ENCODE data around the gene SLC6A9.
A peak's percentile ranks its signal among the peaks of the same experiment; 100 is the strongest.

SLC6A9 gene

DNA sequence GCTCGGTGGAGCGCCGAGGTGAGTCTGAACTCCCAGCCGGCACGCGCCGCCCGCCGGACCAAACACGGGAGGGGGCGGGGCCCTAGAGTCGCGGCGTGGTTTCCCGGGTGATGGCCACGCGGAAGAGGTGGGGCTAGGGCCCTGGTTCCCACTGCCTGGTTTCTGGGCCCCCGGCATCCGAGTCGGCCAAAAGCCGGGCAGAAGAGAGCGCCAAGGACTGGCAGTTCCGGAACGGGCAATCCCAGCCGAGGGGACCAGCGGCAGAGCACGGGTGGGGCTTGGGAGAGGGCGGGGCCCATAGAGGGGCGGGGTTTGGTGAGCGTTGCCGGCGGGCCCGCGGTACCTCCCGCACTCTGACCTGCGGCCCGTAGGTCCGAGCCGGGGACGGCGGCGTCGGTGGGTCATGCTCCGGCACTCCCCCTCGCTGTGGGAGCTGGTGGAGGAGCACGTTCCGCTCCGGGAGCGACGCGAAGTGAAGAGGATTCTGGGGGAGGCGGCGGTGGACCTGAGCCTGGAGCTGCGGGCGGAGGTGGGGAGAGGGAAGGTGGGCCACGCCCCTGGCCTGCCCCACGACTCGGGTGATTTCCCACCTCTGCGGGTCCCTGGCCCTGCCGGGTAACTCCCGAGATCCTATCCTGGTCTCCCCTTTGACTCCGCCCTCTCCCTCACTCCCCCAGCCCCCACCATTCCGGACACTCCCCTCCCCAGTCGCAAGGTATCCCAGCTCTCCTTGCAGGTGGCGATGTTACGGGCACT is 39.6 kb downstream of the SLC6A9 start, which contains the start of gene CCDC24:
Gene CCDC24 (plus strand): TSS at position 124 of the 756 bp plus-strand sequence. CDS start 280 bp downstream, at position 404.
- H3K27me3 ChIP-seq (ENCODE audit: control insufficient read depth in 1 of 2, insufficient read depth in 2 of 2, low read length in 2 of 2), result no peaks in the 10 kb centered on the region
- peak within 1 kb of the TSS; percentile 72 to 73 for H3K9ac ChIP-seq (ENCODE audit: low read length in 2 of 2)
- H3K9me3 ChIP-seq (ENCODE audit: control insufficient read depth in 2 of 2, low read length in 2 of 2), result no peaks in the 10 kb centered on the region
- H3K4me3 ChIP-seq (ENCODE audit: low read length in 2 of 2), result peak within 1 kb of the TSS; percentile 76 to 78
- no peaks in the 10 kb centered on the region for H3K36me3 ChIP-seq (ENCODE audit: control insufficient read depth in 2 of 2, insufficient read depth in 2 of 2, low read length in 2 of 2)
- H3K4me1 ChIP-seq (ENCODE audit: control insufficient read depth, insufficient read depth, low read length), result peaks cover 18% of the 10 kb centered on the region
- H3K27ac ChIP-seq (ENCODE audit: low read length), result peak within 1 kb of the TSS; percentile 53

DNA sequence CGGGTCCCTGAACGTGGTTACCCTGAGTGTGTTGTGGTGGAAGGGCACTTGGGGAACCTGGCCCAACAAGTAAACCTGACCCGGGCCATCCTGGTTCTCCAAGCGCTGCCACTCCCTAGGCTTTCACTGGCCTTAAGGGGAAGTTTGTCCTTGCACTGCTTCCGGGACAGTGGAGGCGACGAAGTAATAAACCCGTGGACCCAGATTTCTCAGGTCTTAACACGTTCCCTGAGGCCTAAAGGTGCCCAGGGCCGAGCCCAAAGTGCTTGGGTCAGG is 40.1 kb downstream of the SLC6A9 start:
- no peaks in the 10 kb centered on the region for H3K36me3 ChIP-seq (ENCODE audit: control insufficient read depth in 2 of 2, insufficient read depth in 2 of 2, low read length in 2 of 2)
- H3K4me3 ChIP-seq (ENCODE audit: low read length in 2 of 2), result peak overlapping the region; percentile 76 to 78
- no peaks in the 10 kb centered on the region for H3K27me3 ChIP-seq (ENCODE audit: control insufficient read depth in 1 of 2, insufficient read depth in 2 of 2, low read length in 2 of 2)
- no peaks in the 10 kb centered on the region for H3K9me3 ChIP-seq (ENCODE audit: control insufficient read depth in 2 of 2, low read length in 2 of 2)
- H3K9ac ChIP-seq (ENCODE audit: low read length in 2 of 2), result peak overlapping the region; percentile 72 to 73
- H3K4me1 ChIP-seq (ENCODE audit: control insufficient read depth, insufficient read depth, low read length), result peaks cover 13% of the 10 kb centered on the region
- H3K27ac ChIP-seq (ENCODE audit: low read length), result peak overlapping the region; percentile 53

DNA sequence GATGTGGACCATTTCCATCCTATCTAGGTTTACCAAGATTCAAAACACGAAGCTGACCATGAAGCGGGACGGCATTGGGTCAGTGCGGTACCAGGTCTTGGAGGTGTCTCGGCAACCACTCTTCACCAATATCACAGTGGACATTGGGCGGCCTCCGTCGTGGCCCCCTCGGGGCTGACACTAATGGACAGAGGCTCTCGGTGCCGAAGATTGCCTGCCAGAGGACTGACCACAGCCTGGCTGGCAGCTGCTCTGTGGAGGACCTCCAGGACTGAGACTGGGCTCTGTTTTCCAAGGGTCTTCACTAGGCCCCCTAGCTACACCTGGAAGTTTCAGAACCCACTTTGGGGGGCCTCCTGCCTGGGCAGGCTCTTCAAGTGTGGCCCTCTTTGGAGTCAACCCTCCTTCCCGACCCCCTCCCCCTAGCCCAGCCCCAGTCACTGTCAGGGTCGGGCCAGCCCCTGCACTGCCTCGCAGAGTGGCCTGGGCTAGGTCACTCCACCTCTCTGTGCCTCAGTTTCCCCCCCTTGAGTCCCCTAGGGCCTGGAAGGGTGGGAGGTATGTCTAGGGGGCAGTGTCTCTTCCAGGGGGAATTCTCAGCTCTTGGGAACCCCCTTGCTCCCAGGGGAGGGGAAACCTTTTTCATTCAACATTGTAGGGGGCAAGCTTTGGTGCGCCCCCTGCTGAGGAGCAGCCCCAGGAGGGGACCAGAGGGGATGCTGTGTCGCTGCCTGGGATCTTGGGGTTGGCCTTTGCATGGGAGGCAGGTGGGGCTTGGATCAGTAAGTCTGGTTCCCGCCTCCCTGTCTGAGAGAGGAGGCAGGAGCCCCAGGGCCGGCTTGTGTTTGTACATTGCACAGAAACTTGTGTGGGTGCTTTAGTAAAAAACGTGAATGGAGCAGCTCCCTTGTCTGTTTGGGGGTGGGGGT is 40.7 kb downstream of the SLC6A9 start:
- H3K9me3 ChIP-seq (ENCODE audit: control insufficient read depth in 2 of 2, low read length in 2 of 2), result no peaks in the 10 kb centered on the region
- peaks cover 13% of the 10 kb centered on the region for H3K4me1 ChIP-seq (ENCODE audit: control insufficient read depth, insufficient read depth, low read length)
- peak overlapping the region; percentile 76 to 78 for H3K4me3 ChIP-seq (ENCODE audit: low read length in 2 of 2)
- H3K27ac ChIP-seq (ENCODE audit: low read length), result peak overlapping the region; percentile 53
- peaks cover 3 to 4% of the 10 kb centered on the region in 2 donors for H3K36me3 ChIP-seq (ENCODE audit: control insufficient read depth in 2 of 2, insufficient read depth in 2 of 2, low read length in 2 of 2)
- H3K9ac ChIP-seq (ENCODE audit: low read length in 2 of 2), result peak overlapping the region; percentile 72 to 73
- no peaks in the 10 kb centered on the region for H3K27me3 ChIP-seq (ENCODE audit: control insufficient read depth in 1 of 2, insufficient read depth in 2 of 2, low read length in 2 of 2)

DNA sequence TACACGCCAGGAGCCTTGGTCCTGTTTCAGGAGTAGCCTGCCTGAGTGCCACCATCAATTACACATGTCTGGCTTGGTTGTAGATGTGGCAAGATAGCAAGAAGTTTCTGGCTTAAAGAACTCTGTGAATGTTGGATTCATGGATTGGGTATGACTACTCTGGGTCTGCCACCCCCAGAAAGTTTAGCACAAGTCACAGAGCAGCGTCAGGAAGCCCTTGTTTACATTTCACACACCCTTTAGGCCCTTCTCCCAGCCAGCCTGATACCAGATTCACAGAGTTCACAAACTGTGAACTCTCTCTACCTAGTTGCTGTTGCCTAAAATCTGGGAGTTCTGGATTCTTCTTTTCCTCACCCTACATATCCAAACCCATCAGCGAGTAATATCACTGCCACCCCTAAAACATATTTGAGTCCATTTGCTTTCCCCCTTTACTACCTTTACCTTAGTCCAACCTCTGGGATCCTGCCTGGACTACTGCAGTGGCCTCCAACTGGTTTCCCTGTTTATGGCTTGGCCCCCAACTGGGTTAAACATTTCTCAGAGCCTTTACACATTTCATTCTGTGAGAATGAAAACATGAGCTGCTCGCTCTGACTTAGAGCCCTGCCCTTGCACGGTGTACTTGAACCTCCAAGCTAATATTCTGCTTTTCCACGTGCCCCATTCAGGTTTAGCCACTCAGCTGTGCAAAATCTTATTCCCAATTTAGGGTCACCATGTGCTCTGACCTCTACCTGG is 43.9 kb downstream of the SLC6A9 start:
- Histone ChIP-seq H3K9ac (ENCODE audit: low read length in 2 of 2) (no peak overlapping the region), H3K36me3 (ENCODE audit: control insufficient read depth in 2 of 2, insufficient read depth in 2 of 2, low read length in 2 of 2) (peaks cover 4 to 10% of the 10 kb centered on the region in 2 donors), H3K4me1 (ENCODE audit: control insufficient read depth, insufficient read depth, low read length) (peaks cover 12% of the 10 kb centered on the region), H3K9me3 (ENCODE audit: control insufficient read depth in 2 of 2, low read length in 2 of 2) (no peaks in the 10 kb centered on the region), H3K27me3 (ENCODE audit: control insufficient read depth in 1 of 2, insufficient read depth in 2 of 2, low read length in 2 of 2) (no peaks in the 10 kb centered on the region), H3K27ac (ENCODE audit: low read length) (no peak overlapping the region), H3K4me3 (ENCODE audit: low read length in 2 of 2) (no peak overlapping the region)

DNA sequence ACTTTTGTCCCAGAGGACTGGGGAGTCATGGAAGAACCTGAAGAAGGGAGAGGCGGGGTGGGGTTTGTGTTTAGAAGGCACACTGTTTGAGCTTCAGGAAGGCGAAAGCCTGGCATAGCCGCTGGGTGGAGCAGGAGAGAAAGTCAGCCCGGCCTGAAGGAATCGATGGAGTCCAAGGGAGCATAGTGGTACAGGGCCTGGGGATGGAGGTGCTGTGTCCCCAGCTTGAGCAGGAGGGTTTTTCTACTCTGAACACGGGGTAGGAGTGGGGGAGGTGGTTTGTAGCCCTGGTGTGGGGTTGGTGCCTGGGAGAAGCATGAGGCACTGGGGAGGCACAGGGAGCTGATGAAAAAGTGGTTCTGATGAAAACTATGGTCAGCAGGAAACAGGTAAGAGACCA is 44.5 kb downstream of the SLC6A9 start:
- Histone ChIP-seq H3K4me1 (ENCODE audit: control insufficient read depth, insufficient read depth, low read length) (peaks cover 9% of the 10 kb centered on the region), H3K4me3 (ENCODE audit: low read length in 2 of 2) (no peak overlapping the region), H3K36me3 (ENCODE audit: control insufficient read depth in 2 of 2, insufficient read depth in 2 of 2, low read length in 2 of 2) (peaks cover 4 to 11% of the 10 kb centered on the region in 2 donors), H3K27me3 (ENCODE audit: control insufficient read depth in 1 of 2, insufficient read depth in 2 of 2, low read length in 2 of 2) (no peaks in the 10 kb centered on the region), H3K27ac (ENCODE audit: low read length) (no peak overlapping the region), H3K9ac (ENCODE audit: low read length in 2 of 2) (no peak overlapping the region), H3K9me3 (ENCODE audit: control insufficient read depth in 2 of 2, low read length in 2 of 2) (no peaks in the 10 kb centered on the region)

DNA sequence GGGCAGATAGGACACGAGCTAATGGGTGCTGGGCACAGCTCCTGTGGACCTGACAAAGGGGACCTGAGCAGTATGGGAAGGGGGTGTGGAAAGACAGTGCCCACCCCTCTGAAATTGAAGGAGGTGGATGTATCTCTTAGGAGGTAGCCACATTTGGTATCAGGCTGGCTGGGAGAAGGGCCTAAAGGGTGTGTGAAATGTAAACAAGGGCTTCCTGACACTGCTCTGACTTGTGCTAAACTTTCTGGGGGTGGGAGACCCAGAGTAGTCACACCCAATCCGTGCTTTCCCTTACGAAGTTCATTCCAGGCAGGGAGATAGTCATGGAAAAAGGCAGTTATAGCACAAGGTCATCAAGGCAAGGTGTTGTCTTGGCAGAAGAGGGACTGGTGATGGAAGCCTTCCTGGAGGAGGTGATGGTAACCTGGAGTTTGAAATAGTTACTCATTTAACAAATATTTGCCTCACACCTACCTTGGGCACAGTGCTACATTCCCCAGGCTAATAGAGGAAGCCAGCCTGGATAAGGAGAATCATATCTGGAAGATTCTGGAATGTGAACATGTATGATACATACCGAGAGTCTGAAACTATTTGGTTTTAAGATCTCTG is 45.2 kb downstream of the SLC6A9 start:
- Histone ChIP-seq H3K27ac (ENCODE audit: low read length) (no peak overlapping the region), H3K9ac (ENCODE audit: low read length in 2 of 2) (no peak overlapping the region), H3K36me3 (ENCODE audit: control insufficient read depth in 2 of 2, insufficient read depth in 2 of 2, low read length in 2 of 2) (peaks cover 4 to 11% of the 10 kb centered on the region in 2 donors), H3K27me3 (ENCODE audit: control insufficient read depth in 1 of 2, insufficient read depth in 2 of 2, low read length in 2 of 2) (no peaks in the 10 kb centered on the region), H3K9me3 (ENCODE audit: control insufficient read depth in 2 of 2, low read length in 2 of 2) (no peaks in the 10 kb centered on the region), H3K4me1 (ENCODE audit: control insufficient read depth, insufficient read depth, low read length) (peaks cover 7% of the 10 kb centered on the region), H3K4me3 (ENCODE audit: low read length in 2 of 2) (no peak overlapping the region)

DNA sequence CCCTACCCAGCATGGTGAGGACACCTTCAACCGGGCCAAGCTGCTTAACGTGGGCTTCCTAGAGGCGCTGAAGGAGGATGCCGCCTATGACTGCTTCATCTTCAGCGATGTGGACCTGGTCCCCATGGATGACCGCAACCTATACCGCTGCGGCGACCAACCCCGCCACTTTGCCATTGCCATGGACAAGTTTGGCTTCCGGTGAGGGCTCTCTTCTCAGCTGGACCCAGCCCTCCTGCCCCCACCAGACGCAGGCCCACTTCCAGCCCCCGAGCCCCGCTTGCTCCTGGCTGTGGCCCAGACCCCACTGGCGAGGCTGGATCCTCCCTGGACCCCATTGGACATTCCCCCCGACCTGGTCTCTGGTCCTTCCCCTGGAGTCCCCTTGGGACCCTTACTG is 46.4 kb downstream of the SLC6A9 start:
- Histone ChIP-seq H3K36me3 (ENCODE audit: control insufficient read depth in 2 of 2, insufficient read depth in 2 of 2, low read length in 2 of 2) (peaks cover 4 to 11% of the 10 kb centered on the region in 2 donors), H3K27ac (ENCODE audit: low read length) (no peak overlapping the region), H3K4me1 (ENCODE audit: control insufficient read depth, insufficient read depth, low read length) (peaks cover 10% of the 10 kb centered on the region), H3K27me3 (ENCODE audit: control insufficient read depth in 1 of 2, insufficient read depth in 2 of 2, low read length in 2 of 2) (no peaks in the 10 kb centered on the region), H3K9me3 (ENCODE audit: control insufficient read depth in 2 of 2, low read length in 2 of 2) (no peaks in the 10 kb centered on the region), H3K9ac (ENCODE audit: low read length in 2 of 2) (no peak overlapping the region), H3K4me3 (ENCODE audit: low read length in 2 of 2) (no peak overlapping the region)

DNA sequence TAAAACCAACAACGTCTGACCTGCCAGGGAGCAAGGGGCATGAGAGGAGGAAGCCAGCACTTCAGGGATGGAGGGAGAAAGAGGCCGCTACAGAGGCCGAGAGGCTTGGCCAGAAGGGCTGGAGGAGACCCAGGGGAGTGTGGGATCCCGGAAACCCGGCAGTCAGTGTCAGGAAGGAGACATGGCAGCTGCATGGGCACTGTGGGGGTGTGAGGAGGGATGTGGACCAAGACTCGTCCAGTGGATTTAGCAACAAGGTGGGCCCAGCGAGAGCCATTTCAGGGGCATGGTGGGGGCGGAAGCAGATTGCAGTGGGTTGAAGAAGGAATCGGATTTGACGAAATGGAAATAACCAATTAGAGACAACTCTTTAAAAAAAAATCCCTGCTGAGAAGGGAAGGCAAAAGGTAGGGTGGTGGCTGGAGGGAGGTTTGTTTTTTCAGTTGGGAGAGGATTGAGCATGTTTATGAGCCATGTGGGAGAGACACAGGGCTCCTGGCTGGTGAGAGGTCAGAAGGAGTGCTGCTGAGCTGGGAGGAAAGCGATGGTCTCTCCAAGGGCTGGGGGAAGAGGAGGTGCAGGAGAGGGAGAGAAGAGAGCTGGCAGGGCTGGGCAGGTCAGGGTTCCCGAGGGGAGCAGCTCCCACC is 47.9 kb downstream of the SLC6A9 start:
- Histone ChIP-seq H3K9ac (ENCODE audit: low read length in 2 of 2) (no peak overlapping the region), H3K4me1 (ENCODE audit: control insufficient read depth, insufficient read depth, low read length) (peaks cover 18% of the 10 kb centered on the region), H3K4me3 (ENCODE audit: low read length in 2 of 2) (no peak overlapping the region), H3K27me3 (ENCODE audit: control insufficient read depth in 1 of 2, insufficient read depth in 2 of 2, low read length in 2 of 2) (no peaks in the 10 kb centered on the region), H3K36me3 (ENCODE audit: control insufficient read depth in 2 of 2, insufficient read depth in 2 of 2, low read length in 2 of 2) (peaks cover 4 to 11% of the 10 kb centered on the region in 2 donors), H3K27ac (ENCODE audit: low read length) (no peak overlapping the region), H3K9me3 (ENCODE audit: control insufficient read depth in 2 of 2, low read length in 2 of 2) (no peaks in the 10 kb centered on the region)

DNA sequence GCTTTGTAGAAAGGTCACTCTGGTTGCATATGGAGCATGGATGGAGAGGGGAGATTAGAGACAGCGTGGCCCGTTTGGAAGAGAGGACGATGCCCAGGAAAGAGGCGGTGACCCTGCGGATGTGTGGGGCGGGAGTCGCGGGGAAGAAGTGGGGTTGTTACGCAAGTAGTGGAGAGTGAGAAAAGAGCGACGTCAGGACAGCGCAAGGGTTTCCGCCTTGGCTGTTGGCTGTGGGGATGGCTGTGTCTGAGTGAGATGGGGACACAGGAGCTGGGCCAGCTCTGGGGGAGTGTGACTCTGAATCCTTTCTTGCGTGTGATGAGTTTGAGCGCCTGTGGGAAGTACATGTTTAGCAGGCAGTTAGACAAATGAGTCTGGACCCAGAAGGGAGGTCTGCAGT is 48.5 kb downstream of the SLC6A9 start:
- Histone ChIP-seq H3K9ac (ENCODE audit: low read length in 2 of 2) (no peak overlapping the region), H3K4me3 (ENCODE audit: low read length in 2 of 2) (no peak overlapping the region), H3K9me3 (ENCODE audit: control insufficient read depth in 2 of 2, low read length in 2 of 2) (no peaks in the 10 kb centered on the region), H3K27me3 (ENCODE audit: control insufficient read depth in 1 of 2, insufficient read depth in 2 of 2, low read length in 2 of 2) (no peaks in the 10 kb centered on the region), H3K27ac (ENCODE audit: low read length) (no peak overlapping the region), H3K36me3 (ENCODE audit: control insufficient read depth in 2 of 2, insufficient read depth in 2 of 2, low read length in 2 of 2) (peaks cover 7 to 15% of the 10 kb centered on the region in 2 donors), H3K4me1 (ENCODE audit: control insufficient read depth, insufficient read depth, low read length) (peaks cover 22% of the 10 kb centered on the region)

DNA sequence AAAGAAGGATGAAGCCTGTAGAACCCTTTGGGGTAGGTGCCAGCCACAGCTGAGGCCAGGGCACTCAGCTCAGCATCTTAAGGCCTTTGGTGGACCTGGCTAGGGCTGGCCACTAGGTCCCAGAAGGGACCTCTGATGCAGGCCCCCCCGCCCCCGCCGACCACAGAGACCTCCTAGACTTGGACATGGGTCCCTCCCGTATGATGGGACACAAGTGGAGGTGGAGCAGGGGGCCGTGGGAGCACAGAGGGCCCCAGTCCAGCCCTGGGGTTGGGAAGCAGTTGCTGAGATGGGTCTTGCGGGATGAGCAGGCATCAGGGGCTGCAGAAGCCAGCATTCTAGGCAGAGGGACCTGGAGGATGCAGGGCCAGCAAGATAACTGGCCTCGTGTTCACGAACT is 49.0 kb downstream of the SLC6A9 start:
- H3K9ac ChIP-seq (ENCODE audit: low read length in 2 of 2), result no peak overlapping the region
- no peak overlapping the region for H3K4me3 ChIP-seq (ENCODE audit: low read length in 2 of 2)

More for the DNA sequence above, 49.0 kb downstream of the SLC6A9 start:
- peaks cover 22% of the 10 kb centered on the region for H3K4me1 ChIP-seq (ENCODE audit: control insufficient read depth, insufficient read depth, low read length)
- no peaks in the 10 kb centered on the region for H3K27me3 ChIP-seq (ENCODE audit: control insufficient read depth in 1 of 2, insufficient read depth in 2 of 2, low read length in 2 of 2)
- H3K36me3 ChIP-seq (ENCODE audit: control insufficient read depth in 2 of 2, insufficient read depth in 2 of 2, low read length in 2 of 2), result peaks cover 13 to 18% of the 10 kb centered on the region in 2 donors
- H3K9me3 ChIP-seq (ENCODE audit: control insufficient read depth in 2 of 2, low read length in 2 of 2), result no peaks in the 10 kb centered on the region
- H3K27ac ChIP-seq (ENCODE audit: low read length), result no peak overlapping the region

Data from stomach smooth muscle (tissue), 2 donors.